A549 (cell line): ENCODE measurements around the gene STK35. TPM values are rescaled to one million over a fixed set of nuclear protein-coding genes. Genes with fewer than 3 reads are reported as not detected.

ENCODE experiments used
- ATAC-seq, 2 experiments: fragments of 200-7000 bp in 1 of 2; fragments of >200 bp in 1 of 2; cut with Nextera tagmentation in 1 of 2; cut with Tn5 transposase in 1 of 2; 3 replicates each; pipeline versions ENCODE4 v1.8.0 to v1.9.1; 2018 to 2020; ENCODE audit warnings: mild to moderate bottlenecking in 1 of 2, moderate library complexity in 1 of 2
- CTCF ChIA-PET: fragments of 300-600 bp; sonication (Branson Sonifier 250); formaldehyde crosslinking; extraction: SDS; loops from one replicate; lab custom pipeline; 2021; ENCODE audit warnings: antibody characterized with exemption, inconsistent platforms; lab: Yijun Ruan, JAX
- POLR2A ChIA-PET: fragments of 350-600 bp; formaldehyde crosslinking; extraction: SDS; loops from one replicate; lab custom pipeline; 2021; ENCODE audit warnings: antibody characterized with exemption, inconsistent platforms; lab: Yijun Ruan, JAX
- DNase-seq, 2 experiments: peaks; one replicate each; pipeline versions ENCODE4 v3.0.0 to v3.0.0-alpha.2; 2011 to 2016; ENCODE audit warnings: low read depth in 1 of 2, low spot score in 1 of 2
- FAIRE-seq: peaks from 2 replicates; lab custom pipeline; 2011; peaks lifted over from hg19 to GRCh38; lab: Jason Lieb, UNC
- H3K27ac ChIP-seq, 2 experiments: fragments of >200 bp; sonication (Bioruptor Twin); formaldehyde crosslinking; 3 replicates each; pipeline ENCODE4 v1.5.1; 2016 to 2017
- H3K4me1 ChIP-seq: fragments of >200 bp; sonication (Bioruptor Twin); formaldehyde crosslinking; 3 replicates; pipeline ENCODE4 v1.6.1; 2016
- H3K4me2 ChIP-seq: fragments of >200 bp; sonication (Bioruptor Twin); formaldehyde crosslinking; 3 replicates; pipeline ENCODE4 v1.6.1; 2016
- H3K4me3 ChIP-seq: fragments of >200 bp; sonication (Bioruptor Twin); formaldehyde crosslinking; 3 replicates; pipeline ENCODE4 v1.5.1; 2016
- H3K9me3 ChIP-seq: fragments of >200 bp; sonication (Bioruptor Twin); formaldehyde crosslinking; 3 replicates; pipeline ENCODE4 v1.6.1; 2016
- BHLHE40 ChIP-seq: IDR thresholded peaks from 2 replicates; pipeline ENCODE4 v1.6.1; 2012; ENCODE audit warnings: low read depth, low read length, inconsistent platforms
- CBX2 ChIP-seq: fragments of 200-600 bp; sonication (generic); IDR thresholded peaks from 2 replicates; pipeline ENCODE4 v1.6.1; 2016; ENCODE audit warnings: low read depth, mild to moderate bottlenecking, borderline replicate concordance
- CBX8 ChIP-seq: fragments of 200-600 bp; sonication (generic); IDR thresholded peaks from 2 replicates; pipeline ENCODE4 v1.6.1; 2016
- CEBPB ChIP-seq, 2 experiments: fragments of >200 bp in 1 of 2; sonication (Bioruptor Twin) in 1 of 2; formaldehyde crosslinking in 1 of 2; IDR thresholded peaks; 2 replicates each; pipeline ENCODE4 v1.6.1; 2012 to 2016
- EHMT2 ChIP-seq: fragments of 200-600 bp; sonication (generic); IDR thresholded peaks from 2 replicates; pipeline ENCODE4 v1.6.1; 2016; ENCODE audit warnings: antibody characterized with exemption, low read depth, mild to moderate bottlenecking, moderate library complexity
- FOSL2 ChIP-seq, 2 experiments: fragments of 450-650 bp in 1 of 2; fragments of >200 bp in 1 of 2; sonication (Bioruptor Twin) in 1 of 2; formaldehyde crosslinking; IDR thresholded peaks; 2 replicates each; pipeline versions ENCODE4 v1.5.0 to v1.6.1; 2016 to 2020; ENCODE audit warnings: mild to moderate bottlenecking in 1 of 2, moderate library complexity in 1 of 2
- KDM1A ChIP-seq: fragments of 200-600 bp; sonication (generic); IDR thresholded peaks from 2 replicates; pipeline ENCODE4 v1.6.1; 2016; ENCODE audit warnings: low read depth, mild to moderate bottlenecking
- KDM5A ChIP-seq: fragments of 200-600 bp; sonication (generic); IDR thresholded peaks from 2 replicates; pipeline ENCODE4 v1.6.1; 2016; ENCODE audit warnings: antibody characterized with exemption, mild to moderate bottlenecking
- MYC ChIP-seq: IDR thresholded peaks from 2 replicates; pipeline ENCODE4 v1.6.1; 2012; ENCODE audit warnings: mild to moderate bottlenecking, inconsistent platforms, low read length, improper control_type of control experiment, borderline replicate concordance
- NR3C1 ChIP-seq: fragments of >200 bp; sonication (Bioruptor Twin); formaldehyde crosslinking; IDR thresholded peaks from 3 replicates; pipeline ENCODE4 v1.6.1; 2017
- RNF2 ChIP-seq: fragments of 200-600 bp; sonication (generic); IDR thresholded peaks from 2 replicates; pipeline ENCODE4 v1.6.1; 2016; ENCODE audit warnings: low read depth, mild to moderate bottlenecking, antibody characterized with exemption, moderate library complexity, borderline replicate concordance
- SMC3 ChIP-seq: fragments of >200 bp; sonication (Bioruptor Twin); formaldehyde crosslinking; IDR thresholded peaks from 3 replicates; pipeline ENCODE4 v1.6.1; 2018; ENCODE audit warnings: inconsistent platforms
- TP53 ChIP-seq: fragments of 250-450 bp; sonication (Bioruptor Pico); IDR thresholded peaks from 2 replicates; pipeline ENCODE4 v1.5.0; 2021; ENCODE audit warnings: mild to moderate bottlenecking, moderate library complexity
- ZNF302 ChIP-seq: fragments of 250-450 bp; sonication (Bioruptor Pico); IDR thresholded peaks from 2 replicates; pipeline ENCODE4 v1.9.0; 2021; ENCODE audit warnings: inconsistent platforms, mild to moderate bottlenecking, moderate library complexity
- WGBS: methylation state at CpG from one replicate; pipeline ENCODE4 v1.1.6; 2017; ENCODE audit errors: missing lambda C conversion rate; 5-methylcytosine and 5-hydroxymethylcytosine counted together
- polyA plus RNA-seq, 4 experiments: library from polyadenylated mRNA; depleted of rRNA in 3 of 4; stranded (reverse); fragments of >200 nt; fragmentation: RNase III in 1 of 4; extraction: RNeasy Plus Mini Kit Qiagen cat#74134 plus additional on column Dnase treatment in 1 of 4; gene quantifications; 2 replicates in 3 of 4; 3 replicates in 1 of 4; pipeline ENCODE4 v1.2.3, GENCODE V29; 2011 to 2017
- TF ChIP-seq, protein P1 (sequence below): fragments of 150-350 bp; IDR thresholded peaks from 2 replicates; pipeline ENCODE4 v1.6.1; 2014; ENCODE audit warnings: low read depth, mild to moderate bottlenecking, low read length
- TF ChIP-seq, protein P2 (sequence below): fragments of >200 bp; sonication (Bioruptor Twin); formaldehyde crosslinking; IDR thresholded peaks from 2 replicates; pipeline ENCODE4 v1.6.1; 2016
- TF ChIP-seq, protein P3 (sequence below): fragments of 250-450 bp; sonication (Bioruptor Pico); IDR thresholded peaks from 2 replicates; pipeline ENCODE4 v1.5.0; 2021; ENCODE audit warnings: mild to moderate bottlenecking, moderate library complexity, borderline replicate concordance
- TF ChIP-seq, protein P4 (sequence below): IDR thresholded peaks from 2 replicates; pipeline ENCODE4 v1.6.1; 2012; ENCODE audit warnings: low read depth, borderline replicate concordance
- TF ChIP-seq, protein P5 (sequence below): IDR thresholded peaks from 2 replicates; pipeline ENCODE4 v1.6.1; 2012

The STK35 gene
- polyA plus RNA-seq, 2 of the 4 experiments (the other 2 are of a cell fraction) = 9.0 to 10.0 TPM

DNA sequence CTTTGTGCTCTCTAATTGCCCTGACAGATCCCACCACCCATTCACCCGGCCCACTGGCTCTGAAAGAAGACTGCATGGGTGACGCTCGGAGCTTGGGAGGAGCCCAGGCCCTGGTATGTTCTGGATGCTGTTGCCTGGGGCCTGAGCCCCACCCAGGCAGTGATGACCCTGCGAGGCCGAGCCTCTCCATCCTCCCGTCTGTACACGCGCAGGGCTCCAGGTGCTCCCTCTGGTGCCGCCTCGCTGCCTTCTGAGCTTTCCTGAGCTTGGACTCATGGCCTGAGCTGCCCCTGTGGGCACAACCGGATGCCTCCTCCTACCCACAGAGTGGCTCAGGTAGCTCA is 61.2 kb downstream of the STK35 start:
- no peak; a peak in 1 of 6 replicates for ATAC-seq
- H3K4me2 ChIP-seq = no peak overlapping the region
- H3K9me3 ChIP-seq = no peaks in the 10 kb centered on the region
- H3K4me3 ChIP-seq = no peak overlapping the region
- ChIA-PET CTCF (interaction anchor here (0.5 to 6.9 kb wide), 13 partner anchors 10 to 398 kb away, joined by 3 to 76 read pairs (median 4); no protein-coding TSS in a partner anchor), POLR2A (no interaction called here)
- FAIRE-seq = no peak
- TF ChIP-seq FOSL2 (IDR thresholded peaks at IDR 0.05) (no peak), FOSL2 (CRISPR knock-in tag; IDR thresholded peaks at IDR 0.05) (no peak), CEBPB (IDR thresholded peaks at IDR 0.05) (no peak), ZNF302 (CRISPR knock-in tag) (no peak), BHLHE40 (no peak), KDM5A (no peak), CBX8 (no peak), KDM1A (no peak)
- TF ChIP-seq, protein P1, sequence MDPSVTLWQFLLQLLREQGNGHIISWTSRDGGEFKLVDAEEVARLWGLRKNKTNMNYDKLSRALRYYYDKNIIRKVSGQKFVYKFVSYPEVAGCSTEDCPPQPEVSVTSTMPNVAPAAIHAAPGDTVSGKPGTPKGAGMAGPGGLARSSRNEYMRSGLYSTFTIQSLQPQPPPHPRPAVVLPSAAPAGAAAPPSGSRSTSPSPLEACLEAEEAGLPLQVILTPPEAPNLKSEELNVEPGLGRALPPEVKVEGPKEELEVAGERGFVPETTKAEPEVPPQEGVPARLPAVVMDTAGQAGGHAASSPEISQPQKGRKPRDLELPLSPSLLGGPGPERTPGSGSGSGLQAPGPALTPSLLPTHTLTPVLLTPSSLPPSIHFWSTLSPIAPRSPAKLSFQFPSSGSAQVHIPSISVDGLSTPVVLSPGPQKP = no peak
- TF ChIP-seq, protein P2, sequence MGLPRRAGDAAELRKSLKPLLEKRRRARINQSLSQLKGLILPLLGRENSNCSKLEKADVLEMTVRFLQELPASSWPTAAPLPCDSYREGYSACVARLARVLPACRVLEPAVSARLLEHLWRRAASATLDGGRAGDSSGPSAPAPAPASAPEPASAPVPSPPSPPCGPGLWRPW = no peak
- H3K4me1 ChIP-seq = no peaks in the 10 kb centered on the region
- no peak for DNase-seq
- no peak overlapping the region for H3K27ac ChIP-seq
- WGBS = 61% methylated on average over 11 of the region's 11 CpGs

DNA sequence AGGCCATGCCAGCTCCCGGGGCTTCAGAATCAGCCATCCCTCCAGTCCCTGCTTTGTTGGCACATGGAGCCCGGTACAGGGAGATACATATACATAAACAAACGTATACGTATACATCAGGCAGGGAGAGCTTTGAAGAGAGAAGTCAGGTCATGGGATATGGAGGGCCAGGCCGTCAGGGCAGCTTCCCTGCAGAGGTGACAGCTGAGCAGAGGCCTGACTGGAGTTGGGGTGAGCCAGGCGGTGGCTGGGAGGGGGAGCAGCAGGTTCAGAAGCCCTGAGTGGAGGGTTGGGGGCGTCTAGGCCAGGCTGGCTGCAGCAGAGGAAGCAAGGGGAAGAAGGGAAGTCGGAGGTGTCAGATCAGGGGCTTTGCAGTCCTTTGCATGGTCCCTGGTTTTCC is 61.7 kb downstream of the STK35 start:
- Histone ChIP-seq H3K27ac (no peak overlapping the region), H3K9me3 (no peaks in the 10 kb centered on the region)
- no peak for ATAC-seq
- TF ChIP-seq CBX2 (no peak), KDM5A (no peak)
- TF ChIP-seq, all 56 proteins: peak for 0
- Histone ChIP-seq H3K4me1 (no peaks in the 10 kb centered on the region), H3K4me2 (no peak overlapping the region), H3K4me3 (no peak overlapping the region)
- FAIRE-seq (no peak), DNase-seq (no peak)
- ChIA-PET POLR2A (no interaction called here), CTCF (interaction anchor here (0.5 to 6.9 kb wide), 13 partner anchors 10 to 399 kb away, joined by 3 to 76 read pairs (median 4); no protein-coding TSS in a partner anchor)
- WGBS = 30% methylated on average over 8 of the region's 8 CpGs

DNA sequence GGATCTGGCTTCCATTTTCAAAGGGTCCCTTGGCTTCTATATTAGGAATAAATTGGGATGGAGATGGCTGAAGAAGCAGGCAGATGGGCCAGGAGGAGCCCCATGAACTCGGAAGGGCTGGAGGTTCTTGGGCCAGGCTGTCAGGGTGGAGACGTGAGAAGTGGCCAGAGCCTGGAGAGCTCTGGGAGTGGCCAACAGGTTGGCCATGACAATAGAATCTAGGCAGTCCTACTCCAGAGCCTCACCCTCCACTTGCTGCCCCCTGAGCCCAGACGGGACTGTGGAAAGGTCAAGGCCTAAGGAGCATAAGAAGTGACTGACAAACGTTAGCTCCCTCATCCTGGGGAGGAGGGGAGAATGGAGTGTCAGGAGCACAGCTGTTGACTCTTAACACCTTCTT is 62.1 kb downstream of the STK35 start:
- no peak overlapping the region for H3K4me3 ChIP-seq
- POLR2A ChIA-PET = no interaction called here
- ATAC-seq = no peak
- no peak overlapping the region for H3K4me2 ChIP-seq
- TF ChIP-seq, protein P3, sequence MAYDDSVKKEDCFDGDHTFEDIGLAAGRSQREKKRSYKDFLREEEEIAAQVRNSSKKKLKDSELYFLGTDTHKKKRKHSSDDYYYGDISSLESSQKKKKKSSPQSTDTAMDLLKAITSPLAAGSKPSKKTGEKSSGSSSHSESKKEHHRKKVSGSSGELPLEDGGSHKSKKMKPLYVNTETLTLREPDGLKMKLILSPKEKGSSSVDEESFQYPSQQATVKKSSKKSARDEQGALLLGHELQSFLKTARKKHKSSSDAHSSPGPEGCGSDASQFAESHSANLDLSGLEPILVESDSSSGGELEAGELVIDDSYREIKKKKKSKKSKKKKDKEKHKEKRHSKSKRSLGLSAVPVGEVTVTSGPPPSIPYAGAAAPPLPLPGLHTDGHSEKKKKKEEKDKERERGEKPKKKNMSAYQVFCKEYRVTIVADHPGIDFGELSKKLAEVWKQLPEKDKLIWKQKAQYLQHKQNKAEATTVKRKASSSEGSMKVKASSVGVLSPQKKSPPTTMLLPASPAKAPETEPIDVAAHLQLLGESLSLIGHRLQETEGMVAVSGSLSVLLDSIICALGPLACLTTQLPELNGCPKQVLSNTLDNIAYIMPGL (CRISPR knock-in tag) = no peak
- TF ChIP-seq, protein P4, sequence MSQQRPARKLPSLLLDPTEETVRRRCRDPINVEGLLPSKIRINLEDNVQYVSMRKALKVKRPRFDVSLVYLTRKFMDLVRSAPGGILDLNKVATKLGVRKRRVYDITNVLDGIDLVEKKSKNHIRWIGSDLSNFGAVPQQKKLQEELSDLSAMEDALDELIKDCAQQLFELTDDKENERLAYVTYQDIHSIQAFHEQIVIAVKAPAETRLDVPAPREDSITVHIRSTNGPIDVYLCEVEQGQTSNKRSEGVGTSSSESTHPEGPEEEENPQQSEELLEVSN = no peak
- no peak for TF ChIP-seq SMC3
- TF ChIP-seq RNF2 = no peak
- TF ChIP-seq TP53 (CRISPR knock-in tag) = no peak
- FAIRE-seq = no peak
- no peak overlapping the region for H3K27ac ChIP-seq
- no peak for DNase-seq
- no peaks in the 10 kb centered on the region for H3K9me3 ChIP-seq
- H3K4me1 ChIP-seq = no peaks in the 10 kb centered on the region
- CTCF ChIA-PET = interaction anchor here (1.3 to 6.9 kb wide), 7 partner anchors 10 to 199 kb away, joined by 3 to 76 read pairs (median 5); no protein-coding TSS in a partner anchor
- WGBS = 49% methylated on average over 4 of the region's 4 CpGs

DNA sequence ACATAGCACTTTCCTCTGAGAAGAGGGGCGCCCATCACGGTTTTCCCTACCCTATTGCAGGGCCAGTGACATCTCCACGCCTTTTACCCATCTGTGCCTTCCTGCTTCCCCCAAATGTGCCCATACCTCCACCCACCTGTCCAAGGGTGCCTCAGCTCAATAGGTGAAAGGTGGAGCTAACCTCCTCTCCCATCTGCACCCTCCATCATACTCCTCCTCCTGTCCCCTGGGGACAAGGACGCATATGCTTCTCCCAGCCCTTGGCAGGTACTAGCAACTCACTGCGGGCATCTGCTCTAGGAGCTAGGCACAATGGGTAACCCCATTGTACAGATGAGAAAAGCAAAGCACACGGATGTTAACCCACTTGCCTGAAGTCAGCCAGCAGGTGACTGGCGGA is 62.8 kb downstream of the STK35 start:
- no peak for DNase-seq
- FAIRE-seq = no peak
- no peaks in the 10 kb centered on the region for H3K9me3 ChIP-seq
- H3K4me2 ChIP-seq = no peak overlapping the region
- no peak overlapping the region for H3K27ac ChIP-seq
- POLR2A ChIA-PET = no interaction called here
- H3K4me3 ChIP-seq = no peak overlapping the region
- ATAC-seq = no peak
- CTCF ChIA-PET = interaction anchor here (1.7 to 6.9 kb wide), 4 partner anchors 9 to 199 kb away, joined by 5 to 76 read pairs (median 12); no protein-coding TSS in a partner anchor
- WGBS = 45% methylated on average over 7 of the region's 7 CpGs
- no peaks in the 10 kb centered on the region for H3K4me1 ChIP-seq
- TF ChIP-seq KDM5A (no peak), ZNF302 (CRISPR knock-in tag) (no peak), EHMT2 (no peak), CBX2 (no peak), NR3C1 (no peak), MYC (no peak)
- TF ChIP-seq, protein P1 = no peak
- TF ChIP-seq, protein P3 (CRISPR knock-in tag) = no peak
- TF ChIP-seq, protein P5, sequence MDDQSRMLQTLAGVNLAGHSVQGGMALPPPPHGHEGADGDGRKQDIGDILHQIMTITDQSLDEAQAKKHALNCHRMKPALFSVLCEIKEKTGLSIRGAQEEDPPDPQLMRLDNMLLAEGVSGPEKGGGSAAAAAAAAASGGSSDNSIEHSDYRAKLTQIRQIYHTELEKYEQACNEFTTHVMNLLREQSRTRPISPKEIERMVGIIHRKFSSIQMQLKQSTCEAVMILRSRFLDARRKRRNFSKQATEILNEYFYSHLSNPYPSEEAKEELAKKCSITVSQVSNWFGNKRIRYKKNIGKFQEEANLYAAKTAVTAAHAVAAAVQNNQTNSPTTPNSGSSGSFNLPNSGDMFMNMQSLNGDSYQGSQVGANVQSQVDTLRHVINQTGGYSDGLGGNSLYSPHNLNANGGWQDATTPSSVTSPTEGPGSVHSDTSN = no peak
- TF ChIP-seq, protein P4 = no peak
